GM12891 (cell line): ENCODE results near the gene CBLB.

Experiments used
- PAX5 ChIP-seq: IDR thresholded peaks from 2 replicates; pipeline ENCODE4 v1.6.1; 2011; ENCODE audit warnings: low read length, moderate library complexity, mild to moderate bottlenecking; ENCODE audit not compliant: insufficient read depth, severe bottlenecking
- POLR2A ChIP-seq: IDR thresholded peaks from 2 replicates; pipeline ENCODE4 v1.6.1; 2011; ENCODE audit warnings: low read depth, low read length, control low read depth
- POLR2AphosphoS5 ChIP-seq: IDR thresholded peaks from 2 replicates; pipeline ENCODE4 v1.6.1; 2011; ENCODE audit warnings: low read depth, low read length, control low read depth
- TAF1 ChIP-seq: IDR thresholded peaks from 2 replicates; pipeline ENCODE4 v1.6.1; 2011; ENCODE audit warnings: low read depth, low read length, control low read depth

- no peak for TF ChIP-seq POLR2AphosphoS5
- TF ChIP-seq POLR2A = no peak; the same call in 1 of the 2 replicates
- no peak for TF ChIP-seq TAF1
- TF ChIP-seq PAX5 = no peak
Observed at GRCh38 chr3:105836533-105836932, 32.3 kb downstream of the CBLB start.
